ENCODE measurements around the gene WWOX.

WWOX gene

DNA sequence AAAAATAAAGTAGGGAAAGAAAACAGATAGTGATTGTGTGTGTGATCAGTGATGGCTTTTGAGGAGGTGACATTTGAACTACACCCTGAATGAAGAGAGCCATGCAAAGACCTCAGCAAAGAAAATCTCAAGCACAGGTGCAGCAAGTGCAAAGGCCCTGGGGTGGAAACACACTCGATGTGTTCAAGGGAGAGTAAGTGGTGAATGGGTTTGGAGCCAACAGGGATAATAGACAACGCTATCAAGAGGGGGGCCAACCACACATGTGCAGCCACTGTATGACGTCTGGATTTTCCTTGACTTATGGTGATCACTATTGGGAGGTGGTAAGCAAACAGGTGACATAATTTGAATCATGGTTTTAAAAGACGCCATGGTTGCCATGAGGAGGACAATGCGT, 564.2 kb downstream of the WWOX start:
- no peak for TF ChIP-seq CTCF (conservative IDR thresholded peaks at IDR 0.05; ENCODE audit: low read depth, low read length)
- Histone ChIP-seq H3K4me1 (ENCODE audit: low read depth, poor library complexity, severe bottlenecking) (no peaks in the 10 kb centered on the region), H3K36me3 (ENCODE audit: insufficient read depth) (no peaks in the 10 kb centered on the region), H3K4me2 (no peak overlapping the region), H3K79me2 (ENCODE audit: insufficient read depth, low read depth) (no peaks in the 10 kb centered on the region), H3K27ac (no peak overlapping the region), H3K27me3 (ENCODE audit: insufficient read depth, low read depth) (no peaks in the 10 kb centered on the region), H3K9ac (no peak overlapping the region), H4K20me1 (ENCODE audit: insufficient read depth) (no peaks in the 10 kb centered on the region), H2AFZ (ENCODE audit: low read depth) (no peak overlapping the region), H3K4me3 (IDR thresholded peaks at IDR 0.05; ENCODE audit: insufficient read depth, low read depth, low read length) (no peak overlapping the region)

- Histone ChIP-seq H2AFZ (ENCODE audit: low read depth) (no peak overlapping the region), H3K79me2 (ENCODE audit: insufficient read depth, low read depth) (no peaks in the 10 kb centered on the region), H3K36me3 (ENCODE audit: insufficient read depth) (no peaks in the 10 kb centered on the region), H3K4me2 (no peak overlapping the region), H3K27ac (no peak overlapping the region), H3K4me1 (ENCODE audit: low read depth, poor library complexity, severe bottlenecking) (no peaks in the 10 kb centered on the region), H3K27me3 (ENCODE audit: insufficient read depth, low read depth) (no peaks in the 10 kb centered on the region), H4K20me1 (ENCODE audit: insufficient read depth) (no peaks in the 10 kb centered on the region), H3K9ac (no peak overlapping the region), H3K4me3 (IDR thresholded peaks at IDR 0.05; ENCODE audit: insufficient read depth, low read depth, low read length) (no peak overlapping the region)
- no peak for TF ChIP-seq CTCF (conservative IDR thresholded peaks at IDR 0.05; ENCODE audit: low read depth, low read length)
Observed at GRCh38 chr16:78664811-78665772, 565.6 kb downstream of the WWOX start.

DNA sequence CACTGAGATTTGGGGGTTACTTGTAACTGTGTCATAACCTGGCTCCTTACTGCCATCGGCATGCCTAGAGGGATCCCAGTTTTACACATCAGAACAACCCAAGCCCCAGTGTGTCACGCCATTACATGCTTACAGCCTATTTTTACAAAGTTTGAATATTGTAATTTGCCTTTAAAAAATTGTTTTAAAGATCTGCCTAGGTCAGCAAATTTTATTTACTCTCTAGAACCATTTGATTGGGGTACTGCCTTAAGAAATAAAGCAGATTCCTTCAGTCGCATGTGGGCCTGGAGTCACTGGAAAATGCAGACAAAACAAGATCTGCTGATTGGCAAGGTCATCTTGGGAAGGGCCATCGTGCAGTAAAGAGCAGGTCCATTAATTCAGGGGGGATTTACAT, 566.9 kb downstream of the WWOX start:
- H3K27me3 ChIP-seq (ENCODE audit: insufficient read depth, low read depth), result no peaks in the 10 kb centered on the region
- no peak overlapping the region for H3K9ac ChIP-seq
- H3K79me2 ChIP-seq (ENCODE audit: insufficient read depth, low read depth), result no peaks in the 10 kb centered on the region
- H3K4me1 ChIP-seq (ENCODE audit: low read depth, poor library complexity, severe bottlenecking), result no peaks in the 10 kb centered on the region
- no peak overlapping the region for H3K4me3 ChIP-seq (IDR thresholded peaks at IDR 0.05; ENCODE audit: insufficient read depth, low read depth, low read length)
- no peak for TF ChIP-seq CTCF (conservative IDR thresholded peaks at IDR 0.05; ENCODE audit: low read depth, low read length)
- H4K20me1 ChIP-seq (ENCODE audit: insufficient read depth), result no peaks in the 10 kb centered on the region
- H3K27ac ChIP-seq, result no peak overlapping the region
- no peak overlapping the region for H3K4me2 ChIP-seq
- H2AFZ ChIP-seq (ENCODE audit: low read depth), result no peak overlapping the region
- H3K36me3 ChIP-seq (ENCODE audit: insufficient read depth), result no peaks in the 10 kb centered on the region

GRCh38 chr16:78667675-78668074, 568.2 kb downstream of the WWOX start:
- Histone ChIP-seq H3K79me2 (ENCODE audit: insufficient read depth, low read depth) (no peaks in the 10 kb centered on the region), H2AFZ (ENCODE audit: low read depth) (no peak overlapping the region), H3K9ac (no peak overlapping the region), H3K4me2 (no peak overlapping the region), H3K4me3 (IDR thresholded peaks at IDR 0.05; ENCODE audit: insufficient read depth, low read depth, low read length) (no peak overlapping the region), H3K27ac (no peak overlapping the region), H3K4me1 (ENCODE audit: low read depth, poor library complexity, severe bottlenecking) (no peaks in the 10 kb centered on the region), H3K36me3 (ENCODE audit: insufficient read depth) (no peaks in the 10 kb centered on the region), H4K20me1 (ENCODE audit: insufficient read depth) (no peaks in the 10 kb centered on the region), H3K27me3 (ENCODE audit: insufficient read depth, low read depth) (no peaks in the 10 kb centered on the region)
- no peak for TF ChIP-seq CTCF (conservative IDR thresholded peaks at IDR 0.05; ENCODE audit: low read depth, low read length)

Measured in KMS-11 (cell line).